HepG2 (cell line): ENCODE measurements around the gene POC1B. TPM values are rescaled to one million over a fixed set of nuclear protein-coding genes. Genes with fewer than 3 reads are reported as not detected.

Experiments used
- ATAC-seq: fragments of 200-7000 bp; cut with Tn5 transposase; 3 replicates; pipeline ENCODE4 v1.9.1; 2020; ENCODE audit warnings: mild to moderate bottlenecking, moderate library complexity
- BruUV-seq: library from RNA; stranded (reverse); fragments of 400-500 nt; replicated peaks from 2 replicates; lab custom pipeline; 2021; lab: Mats Ljungman, UMichigan
- CTCF ChIA-PET: fragments of 300-600 bp; formaldehyde crosslinking; extraction: SDS; loops from one replicate; lab custom pipeline; 2021; ENCODE audit warnings: low total read pairs, inconsistent platforms, low intra/inter-chr PET ratio; lab: Yijun Ruan, JAX
- POLR2A ChIA-PET: fragments of 350-600 bp; sonication (Branson Sonifier 250); formaldehyde crosslinking; loops from one replicate; lab custom pipeline; 2020; ENCODE audit warnings: antibody characterized with exemption, inconsistent platforms; lab: Yijun Ruan, JAX
- DNase-seq: peaks from one replicate; pipeline ENCODE4 v3.0.0-alpha.2; 2015; ENCODE audit warnings: low spot score
- FAIRE-seq: peaks from 3 replicates; lab custom pipeline; 2011; peaks lifted over from hg19 to GRCh38; lab: Jason Lieb, UNC
- H2AFZ ChIP-seq: one replicate; pipeline ENCODE4 v1.6.1; 2011; ENCODE audit warnings: low read length, inconsistent platforms
- H3K27ac ChIP-seq: fragments of 300-600 bp; 3 replicates; pipeline ENCODE4 v1.8.0; 2011; ENCODE audit warnings: mixed run types, mild to moderate bottlenecking, mixed read lengths, low read length, inconsistent platforms; ENCODE audit not compliant: insufficient read depth; ENCODE audit errors: extremely low read length
- H3K27me3 ChIP-seq, 2 experiments: fragments of 200-600 bp in 1 of 2; 2 replicates in 1 of 2; 3 replicates in 1 of 2; pipeline versions ENCODE4 v1.6.0 to v1.8.0; 2011; ENCODE audit warnings: low read length in 2 of 2, mild to moderate bottlenecking in 2 of 2, moderate library complexity in 2 of 2, inconsistent platforms in 1 of 2; ENCODE audit not compliant: insufficient read depth in 2 of 2, control insufficient read depth in 1 of 2
- H3K36me3 ChIP-seq, 2 experiments: fragments of 200-600 bp in 1 of 2; replicated peaks in 1 of 2; 2 replicates in 1 of 2; 3 replicates in 1 of 2; pipeline versions ENCODE4 v1.5.1 to v1.8.0; 2011; ENCODE audit warnings: low read length in 2 of 2, inconsistent platforms in 1 of 2; ENCODE audit not compliant: insufficient read depth in 2 of 2, control insufficient read depth in 1 of 2
- H3K4me1 ChIP-seq: 2 replicates; pipeline ENCODE4 v1.5.1; 2012; ENCODE audit warnings: low read length, inconsistent platforms; ENCODE audit not compliant: insufficient read depth
- H3K4me2 ChIP-seq: 2 replicates; pipeline ENCODE4 v1.6.0; 2011; ENCODE audit warnings: low read depth, low read length, inconsistent platforms
- H3K4me3 ChIP-seq, 3 experiments: fragments of 200-600 bp in 1 of 3; sonication (generic), shearing (Covaris generic) in 1 of 3; replicated peaks in 1 of 3; 2 replicates each; pipeline ENCODE4 v1.5.1; 2011 to 2016; ENCODE audit warnings: low read length in 3 of 3, inconsistent platforms in 2 of 3, low read depth in 2 of 3, mild to moderate bottlenecking in 2 of 3, control low read depth in 1 of 3, mixed read lengths in 1 of 3; ENCODE audit not compliant: insufficient read depth in 1 of 3
- H3K79me2 ChIP-seq: one replicate; pipeline ENCODE4 v1.6.1; 2011; ENCODE audit warnings: low read length, inconsistent platforms; ENCODE audit not compliant: insufficient read depth
- H3K9ac ChIP-seq: 2 replicates; pipeline ENCODE4 v1.6.0; 2011; ENCODE audit warnings: mild to moderate bottlenecking, low read depth, low read length, inconsistent platforms; ENCODE audit not compliant: insufficient read depth
- H3K9me3 ChIP-seq: 2 replicates; pipeline ENCODE4 v1.5.1; 2012; ENCODE audit warnings: mild to moderate bottlenecking, low read length
- H4K20me1 ChIP-seq: 2 replicates; pipeline ENCODE4 v1.6.0; 2011; ENCODE audit warnings: inconsistent platforms, mild to moderate bottlenecking, low read length, moderate library complexity; ENCODE audit not compliant: insufficient read depth
- HDAC2 ChIP-seq: sonication (generic); formaldehyde crosslinking; IDR thresholded peaks from 2 replicates; pipeline ENCODE4 v1.4.0; 2020; ENCODE audit warnings: missing genetic modification reagents
- SKIL ChIP-seq: sonication (generic); formaldehyde crosslinking; IDR thresholded peaks from 2 replicates; pipeline ENCODE4 v1.8.0; 2022; ENCODE audit warnings: missing genetic modification reagents, mild to moderate bottlenecking, moderate library complexity, borderline replicate concordance
- SMAD9 ChIP-seq: sonication (generic); formaldehyde crosslinking; IDR thresholded peaks from 2 replicates; pipeline ENCODE4 v1.5.1; 2020; ENCODE audit warnings: mild to moderate bottlenecking, missing genetic modification reagents
- THAP9 ChIP-seq: sonication (generic); formaldehyde crosslinking; IDR thresholded peaks from 2 replicates; pipeline ENCODE4; 2020; ENCODE audit warnings: missing genetic modification reagents, mild to moderate bottlenecking, borderline replicate concordance
- WGBS: methylation state at CpG from one replicate; pipeline ENCODE4 v1.1.6; 2017; ENCODE audit warnings: low lambda C conversion rate; 5-methylcytosine and 5-hydroxymethylcytosine counted together
- in situ Hi-C: cut with HindIII; loops from 2 replicates; pipeline ENCODE4 v1.10.0; 2017; ENCODE audit warnings: low pct_unique_long_range_greater_than_20kb; ENCODE audit not compliant: extremely low pct_ligation_motif_present
- intact Hi-C: fragments of 100-400 bp; cut with micrococcal nuclease; formaldehyde crosslinking; loops from one replicate; pipeline ENCODE4 v1.10.0; 2022; ENCODE audit not compliant: unreplicated experiment
- polyA plus RNA-seq, 8 experiments: library from polyadenylated mRNA; depleted of rRNA in 3 of 8; stranded (reverse) in 7 of 8; unstranded in 1 of 8; fragments of >200 nt; fragmentation: Illumina TruSeq in 4 of 8; extraction: Trizol in 4 of 8; gene quantifications; 2 replicates each; pipeline versions ENCODE4 v1.2.1 to v1.2.3, GENCODE V29; 2011 to 2016; ENCODE audit warnings: low read depth in 4 of 8, missing spikeins in 1 of 8, mixed read lengths in 1 of 8; ENCODE audit not compliant: insufficient read depth in 1 of 8
- total RNA-seq, 5 experiments: library from RNA; depleted of rRNA; stranded (reverse); fragments of >200 nt; fragmentation: Illumina TruSeq; extraction: Trizol; gene quantifications; 2 replicates each; pipeline ENCODE4 v1.2.3, GENCODE V29; 2016; ENCODE audit warnings: low read depth in 1 of 5

Gene POC1B
- total and polyA plus RNA-seq, 2 of the 13 experiments (the other 11 are each of a cell fraction or from before 2014, with no cell fraction given), result 9.3 to 11.0 TPM

- WGBS, result 97% methylated on average over 4 of the region's 4 CpGs
- DNase-seq (no peak), ATAC-seq (no peak), FAIRE-seq (no peak)
- Histone ChIP-seq H3K9me3 (no peaks in the 10 kb centered on the region), H3K79me2 (no peaks in the 10 kb centered on the region), H2AFZ (no peak overlapping the region), H3K9ac (no peak overlapping the region), H4K20me1 (no peaks in the 10 kb centered on the region), H3K4me1 (no peaks in the 10 kb centered on the region), H3K36me3 (no peaks in the 10 kb centered on the region), H3K27me3 (no peaks in the 10 kb centered on the region), H3K4me2 (no peak overlapping the region), H3K27ac (no peak overlapping the region), H3K4me3 (no peak overlapping the region)
- POLR2A ChIA-PET, result no interaction called here
- in situ Hi-C loops, result no loop called here
- TF ChIP-seq HDAC2 (CRISPR knock-in tag), result no peak
- no peak for TF ChIP-seq THAP9 (CRISPR knock-in tag)
- TF ChIP-seq SKIL (CRISPR knock-in tag), result no peak
- TF ChIP-seq SMAD9 (CRISPR knock-in tag), result no peak
- intact Hi-C loops, result no loop called here
- BruUV-seq, result no TSS peak
- CTCF ChIA-PET, result no interaction called here
These were observed 48.8 kb downstream of the POC1B start for GRCh38 chr12:89476904-89477595.
